ENCODE results near the gene BHLHE23.

Gene BHLHE23

DNA sequence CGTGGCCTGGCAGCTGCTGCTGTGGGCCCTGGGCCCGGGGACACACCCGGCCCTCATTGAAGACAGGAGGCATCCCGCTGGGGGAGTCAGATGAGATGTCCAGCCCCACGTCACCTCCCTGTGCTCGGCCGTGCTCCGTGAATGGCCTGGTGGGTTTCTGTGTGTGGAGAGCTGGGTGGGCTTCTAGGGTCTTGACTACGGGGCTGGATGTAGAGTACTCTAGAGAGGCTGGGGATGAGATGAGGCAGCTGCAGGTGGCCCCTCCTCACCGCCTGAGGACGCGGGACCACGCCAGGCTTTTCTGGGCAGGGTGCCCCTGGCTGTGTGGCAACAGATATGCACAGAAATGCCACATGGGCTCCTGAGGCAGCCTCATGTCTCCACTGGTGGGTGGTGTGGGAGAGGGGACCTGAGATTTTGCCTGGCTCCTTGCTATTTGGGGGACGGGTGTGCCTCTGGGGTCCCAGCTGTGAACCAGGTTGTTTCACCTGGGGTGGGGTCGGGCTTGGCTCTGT lies 8.4 kb upstream of the BHLHE23 start:
- intact Hi-C loops (cut with DNase I): no loop called here
- DNase-seq: no peak

GRCh38 chr20:63014710-63015109 lies 7.9 kb upstream of the BHLHE23 start:
- intact Hi-C loops (cut with DNase I): no loop called here
- DNase-seq: no peak

DNA sequence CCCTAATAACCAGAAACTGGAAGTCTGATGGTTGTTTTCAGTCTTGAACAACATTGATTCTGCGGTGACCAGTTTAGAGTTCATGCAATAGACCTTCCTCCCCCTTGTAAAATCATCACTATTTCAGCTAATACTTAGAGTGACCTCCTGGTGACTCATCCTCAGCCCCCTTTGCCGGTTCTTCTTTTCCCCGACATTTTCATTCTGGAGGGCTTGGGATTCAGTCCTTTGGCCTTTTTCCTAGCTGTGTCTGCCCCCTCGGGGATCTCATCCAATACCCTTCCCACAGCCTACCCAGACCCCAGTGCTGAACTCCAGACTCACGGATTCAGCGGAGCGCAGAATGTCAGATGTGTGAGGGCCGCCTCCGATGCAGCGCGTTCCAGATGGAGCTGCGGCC lies 7.5 kb upstream of the BHLHE23 start:
- DNase-seq: no peak
- intact Hi-C loops (cut with DNase I): no loop called here

- intact Hi-C loops (cut with DNase I): no loop called here
- no peak for DNase-seq
Observed at GRCh38 chr20:63013207-63013606, 6.4 kb upstream of the BHLHE23 start.

GRCh38 chr20:63011798-63012197 lies 5.0 kb upstream of the BHLHE23 start:
- no peak for DNase-seq
- intact Hi-C loops (cut with DNase I): no loop called here

GRCh38 chr20:63009988-63010769 lies 3.4 kb upstream of the BHLHE23 start:
- intact Hi-C loops (cut with DNase I): loop anchor here (10.0 kb wide), 1 partner anchor 115 kb away; no protein-coding TSS in a partner anchor
- no peak for DNase-seq

DNA sequence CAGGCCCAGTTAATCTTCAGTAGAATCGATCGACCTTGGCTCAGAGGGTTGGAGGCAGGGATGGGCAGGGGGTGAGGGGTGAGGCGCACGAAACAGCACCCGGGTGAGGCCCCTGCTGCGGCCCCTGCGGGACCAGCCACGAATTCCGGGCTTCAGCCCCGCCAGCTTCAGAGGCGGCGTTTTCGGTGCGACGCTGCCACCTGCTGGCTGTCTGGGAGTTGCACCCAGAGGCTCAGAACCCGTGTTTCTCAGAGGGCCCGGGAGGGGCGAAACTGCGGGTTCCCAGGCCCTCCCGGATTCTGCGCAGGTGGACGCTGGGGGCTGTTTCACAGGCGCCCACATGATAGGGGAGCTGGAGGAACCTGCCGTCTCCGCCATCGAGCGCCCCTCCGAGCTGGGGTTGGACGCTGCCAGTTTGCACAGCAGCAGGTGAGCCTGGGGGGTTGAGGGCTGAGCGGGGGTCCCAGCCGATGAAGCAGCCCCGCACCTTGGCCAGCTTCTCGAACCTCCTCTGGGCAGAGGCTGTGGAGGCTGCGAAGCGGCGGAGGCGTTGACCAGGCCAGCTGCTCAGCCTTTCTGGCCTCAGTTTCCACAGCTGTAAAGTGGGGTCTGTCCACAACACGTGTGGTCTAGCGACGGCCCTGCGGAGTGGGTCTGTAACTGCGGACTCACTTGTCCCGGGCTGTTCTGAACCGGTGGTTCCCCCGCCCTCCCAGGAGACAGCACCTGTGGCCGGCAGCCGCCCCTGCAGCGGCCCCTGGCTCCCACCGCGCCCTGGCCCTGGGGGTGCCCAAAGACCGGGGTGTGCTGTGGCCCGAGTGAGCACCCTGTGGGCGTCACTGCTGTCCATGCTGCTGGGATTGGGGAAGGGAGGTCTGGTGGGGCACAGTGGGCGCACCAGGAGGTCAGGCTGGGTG lies 2.5 kb upstream of the BHLHE23 start:
- intact Hi-C loops (cut with DNase I): loop anchor here (10.0 kb wide), 1 partner anchor 115 kb away; no protein-coding TSS in a partner anchor
- DNase-seq: peak; percentile 42 to 91 (median 78)

DNA sequence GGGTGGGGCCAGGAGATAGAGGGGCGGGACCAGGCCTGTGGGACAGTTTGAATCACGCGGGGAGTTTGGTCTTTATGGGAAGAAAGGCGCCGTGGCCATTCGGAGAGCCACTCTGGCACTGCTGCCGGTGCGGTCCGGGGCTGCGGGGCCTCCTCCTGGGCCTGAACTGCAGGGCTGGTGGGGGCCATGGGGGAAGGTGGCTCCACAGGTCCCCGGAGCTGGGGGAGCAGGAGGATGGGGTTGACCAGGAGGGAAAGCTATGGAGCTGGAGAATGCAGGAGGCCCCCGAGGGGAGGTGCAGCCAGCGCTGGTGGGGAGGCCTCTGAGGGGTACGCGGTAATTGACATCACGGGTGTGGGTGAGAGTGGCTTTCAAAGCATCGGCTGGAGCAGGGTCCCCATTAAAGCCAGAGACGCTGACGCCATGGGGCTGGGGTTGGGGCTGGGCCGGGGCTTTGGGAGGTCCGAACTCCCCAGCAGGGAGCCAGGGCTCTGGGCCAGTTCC lies 1.8 kb upstream of the BHLHE23 start:
- intact Hi-C loops (cut with DNase I): loop anchor here (10.0 kb wide), 1 partner anchor 114 kb away; no protein-coding TSS in a partner anchor
- no peak for DNase-seq

GRCh38 chr20:63007646-63008488 lies 1.1 kb upstream of the BHLHE23 start:
- intact Hi-C loops (cut with DNase I): loop anchor here (10.0 kb wide), 1 partner anchor 113 kb away; no protein-coding TSS in a partner anchor
- no peak for DNase-seq

- intact Hi-C loops (cut with DNase I): loop anchor here (10.0 kb wide), 1 partner anchor 113 kb away; no protein-coding TSS in a partner anchor
- no peak for DNase-seq
Observed at GRCh38 chr20:63007360-63007645, 539 bp upstream of the BHLHE23 start.

DNA sequence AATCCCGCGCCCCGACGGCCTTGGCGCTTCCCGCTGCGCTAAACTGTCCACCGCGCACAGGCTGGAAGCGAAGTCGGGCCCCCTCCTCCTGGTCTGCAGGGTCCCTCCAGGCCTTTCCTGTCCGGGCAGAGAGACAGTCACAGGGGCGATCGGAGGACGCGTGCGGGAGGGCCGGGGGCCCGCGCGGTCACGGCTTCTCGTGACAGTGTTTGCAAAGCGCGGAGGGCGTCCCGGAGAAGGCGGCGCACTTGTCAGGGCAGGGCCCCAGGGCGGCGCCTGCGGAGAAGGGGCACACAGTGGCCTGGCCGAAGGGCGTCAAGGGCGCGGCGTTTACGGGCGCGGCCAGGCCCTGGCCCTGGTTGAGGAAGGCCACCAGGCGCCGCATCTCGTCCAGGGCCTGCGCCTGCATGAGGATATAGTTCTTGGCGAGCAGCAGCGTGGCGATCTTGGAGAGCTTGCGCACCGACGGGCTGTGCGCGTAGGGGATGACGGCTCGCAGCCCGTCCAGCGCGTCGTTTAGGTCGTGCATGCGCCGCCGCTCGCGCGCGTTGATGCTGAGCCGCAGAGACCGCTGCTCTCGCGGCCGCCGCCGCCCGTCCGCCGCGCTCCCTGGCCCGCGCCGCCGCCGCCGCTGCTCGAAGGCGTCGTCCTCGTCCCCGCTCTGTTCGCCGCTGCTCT lies 763 bp downstream of the BHLHE23 start:
- intact Hi-C loops (cut with DNase I): loop anchor here (10.0 kb wide), 1 partner anchor 111 kb away; no protein-coding TSS in a partner anchor
- no peak for DNase-seq

DNA sequence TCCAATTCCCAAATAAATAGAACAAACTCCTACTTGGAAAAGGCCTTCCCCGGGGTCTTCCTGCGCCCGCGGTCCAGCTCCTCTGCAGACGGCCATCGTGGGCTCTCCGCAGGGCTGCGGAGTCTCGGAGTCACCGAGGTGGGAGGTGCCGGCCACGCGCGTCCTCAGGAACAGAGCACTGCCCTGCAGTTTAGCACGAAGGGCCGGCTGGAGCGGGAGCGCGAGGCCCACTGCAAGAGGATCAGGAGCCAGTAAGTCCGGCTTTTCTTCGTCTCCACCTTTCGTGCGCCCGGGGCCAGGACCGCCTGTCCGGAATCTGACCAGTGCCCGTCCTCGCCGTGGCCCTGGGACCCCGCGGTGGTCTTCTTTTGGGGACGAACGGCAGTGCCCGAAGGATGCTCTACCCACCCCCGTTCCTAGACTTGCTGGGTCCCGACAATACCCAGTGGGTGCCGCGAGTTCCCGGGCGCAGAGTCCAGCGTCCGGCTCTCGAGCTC lies 1.4 kb downstream of the BHLHE23 start:
- intact Hi-C loops (cut with DNase I): loop anchor here (10.0 kb wide), 1 partner anchor 111 kb away; no protein-coding TSS in a partner anchor
- DNase-seq: no peak

GRCh38 chr20:63004607-63005364 lies 2.0 kb downstream of the BHLHE23 start:
- DNase-seq: no peak
- intact Hi-C loops (cut with DNase I): loop anchor here (10.0 kb wide), 1 partner anchor 110 kb away; no protein-coding TSS in a partner anchor

DNA sequence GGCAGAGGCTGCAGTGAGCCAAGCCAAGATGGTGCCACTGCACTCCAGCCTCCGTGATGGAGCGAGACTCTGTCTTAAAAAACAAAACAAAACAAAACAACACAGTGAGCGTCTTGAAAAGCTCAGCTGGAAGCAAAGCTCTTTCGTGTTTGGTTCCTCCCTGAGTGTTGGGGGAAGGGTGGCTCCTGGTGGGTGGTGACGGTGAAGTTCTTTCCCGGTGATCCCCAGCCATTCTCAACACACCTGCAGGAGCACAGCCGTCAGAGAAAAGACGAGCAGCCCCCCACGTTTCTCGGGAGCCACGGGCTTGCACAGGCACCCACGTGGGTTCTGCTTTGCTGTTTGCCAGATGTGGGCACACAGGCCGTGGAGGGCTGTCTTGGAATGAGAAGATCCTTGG lies 3.2 kb downstream of the BHLHE23 start:
- DNase-seq: no peak
- intact Hi-C loops (cut with DNase I): loop anchor here (10.0 kb wide), 1 partner anchor 109 kb away; no protein-coding TSS in a partner anchor

DNA sequence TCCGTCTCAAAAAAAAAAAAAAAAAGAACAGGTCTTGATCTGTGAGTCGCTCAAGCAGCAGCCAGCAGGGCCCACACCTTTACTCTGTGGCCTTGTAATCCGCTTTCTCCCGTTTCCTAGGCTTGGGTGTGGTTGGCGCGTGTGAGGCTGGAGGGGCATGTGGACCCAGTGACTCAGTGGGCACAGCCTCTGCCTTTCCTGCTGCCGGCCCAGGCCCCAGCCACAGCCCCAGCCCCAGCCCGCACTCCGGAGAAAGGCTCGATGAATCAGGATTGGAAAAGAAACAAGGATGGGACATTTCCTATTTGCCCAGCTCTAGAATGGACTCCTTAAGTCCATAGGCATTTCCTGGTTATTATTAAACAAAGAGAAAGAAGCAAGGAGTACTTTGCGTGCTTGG lies 4.3 kb downstream of the BHLHE23 start:
- intact Hi-C loops (cut with DNase I): loop anchor here (10.0 kb wide), 1 partner anchor 108 kb away; no protein-coding TSS in a partner anchor
- DNase-seq: no peak

DNA sequence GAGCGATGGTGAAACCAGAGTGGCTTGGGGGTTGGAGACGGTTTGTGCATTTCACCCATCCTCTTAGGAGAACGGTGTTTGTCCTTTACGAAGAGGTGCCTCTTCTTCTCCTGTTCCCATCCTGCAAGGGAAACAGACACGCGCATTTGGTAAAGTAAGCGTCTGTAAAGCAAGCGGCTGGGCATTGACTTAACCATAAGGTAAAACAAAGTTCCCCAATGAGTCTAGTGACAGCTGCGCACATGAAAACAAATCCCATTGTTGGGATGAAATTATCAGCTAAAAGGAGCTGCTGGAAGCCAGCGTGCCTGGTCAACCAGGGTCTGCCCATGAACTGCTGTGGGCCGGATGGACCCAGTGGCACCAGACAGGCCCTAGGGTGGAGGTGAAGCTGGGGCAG lies 5.8 kb downstream of the BHLHE23 start:
- intact Hi-C loops (cut with DNase I): loop anchor here (10.0 kb wide), 1 partner anchor 106 kb away; no protein-coding TSS in a partner anchor
- DNase-seq: no peak

DNA sequence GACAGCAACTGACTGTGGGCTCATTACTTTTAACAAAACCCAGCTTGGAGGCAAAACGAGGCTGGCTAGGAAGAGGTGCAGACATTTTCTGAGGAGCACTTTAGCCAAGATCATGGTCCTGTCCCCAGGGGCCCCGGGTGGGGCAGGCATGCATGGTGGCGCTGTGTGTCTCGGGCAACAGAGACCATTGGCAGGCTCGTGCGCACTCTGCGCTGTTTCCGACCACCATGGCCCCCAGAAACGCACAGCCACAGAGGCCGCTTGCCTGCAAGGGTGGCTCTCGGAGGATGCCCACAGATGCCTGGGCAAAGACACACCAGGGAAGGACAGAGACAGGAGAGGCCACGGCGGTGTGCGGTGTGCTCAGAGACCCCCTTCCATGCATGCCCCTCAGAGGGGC lies 6.7 kb downstream of the BHLHE23 start:
- intact Hi-C loops (cut with DNase I): loop anchor here (10.0 kb wide), 1 partner anchor 105 kb away; no protein-coding TSS in a partner anchor
- DNase-seq: no peak
